Neural cell (in vitro differentiated cells): ENCODE data around the gene NCKAP5. TPM values are rescaled to one million over a fixed set of nuclear protein-coding genes. Genes with fewer than 3 reads are reported as not detected.

Experiments used
- H2AFZ ChIP-seq: fragments of 200-600, 300-800 bp; sonication (generic), shearing (Covaris generic); 2 replicates; pipeline ENCODE4 v1.6.0; 2014; ENCODE audit warnings: low read depth, mild to moderate bottlenecking, antibody characterized with exemption, low read length, moderate library complexity
- H3F3A ChIP-seq: fragments of 200-600 bp; shearing (Covaris generic); 2 replicates; pipeline ENCODE4 v1.6.1; 2016; ENCODE audit warnings: mild to moderate bottlenecking, moderate library complexity, mixed read lengths, antibody characterized with exemption, low read length; ENCODE audit not compliant: insufficient read depth, poor library complexity, severe bottlenecking
- H3K27ac ChIP-seq: fragments of 200-600, 300-800 bp; sonication (generic), shearing (Covaris generic); 2 replicates; pipeline ENCODE4 v1.5.1; 2014; ENCODE audit warnings: mild to moderate bottlenecking, low read length, moderate library complexity
- H3K27me3 ChIP-seq: fragments of 300-800, 200-600 bp; sonication (generic), shearing (Covaris generic); 2 replicates; pipeline ENCODE4 v1.6.0; 2014; ENCODE audit warnings: mild to moderate bottlenecking, low read depth, low read length, moderate library complexity; ENCODE audit not compliant: insufficient read depth
- H3K36me3 ChIP-seq: fragments of 300-800, 200-600 bp; sonication (generic), shearing (Covaris generic); 2 replicates; pipeline ENCODE4 v1.5.1; 2014; ENCODE audit warnings: mild to moderate bottlenecking, antibody characterized with exemption, low read length, moderate library complexity; ENCODE audit not compliant: insufficient read depth
- H3K4me2 ChIP-seq: fragments of 300-800, 200-600 bp; sonication (generic), shearing (Covaris generic); 2 replicates; pipeline ENCODE4 v1.6.0; 2014; ENCODE audit warnings: mild to moderate bottlenecking, low read length
- H3K4me3 ChIP-seq: fragments of 300-800, 200-600 bp; sonication (generic), shearing (Covaris generic); 2 replicates; pipeline ENCODE4 v1.5.1; 2014; ENCODE audit warnings: mild to moderate bottlenecking, low read length, moderate library complexity
- H3K79me2 ChIP-seq: fragments of 200-600 bp; shearing (Covaris generic); replicated peaks from 2 replicates; pipeline ENCODE4 v1.6.0; 2014; ENCODE audit warnings: mild to moderate bottlenecking, low read length, moderate library complexity; ENCODE audit not compliant: insufficient read depth
- H3K9ac ChIP-seq: fragments of 300-800, 200-600 bp; sonication (generic), shearing (Covaris generic); 2 replicates; pipeline ENCODE4 v1.6.1; 2016; ENCODE audit warnings: mild to moderate bottlenecking, low read length, mixed read lengths
- H3K9me2 ChIP-seq: fragments of 200-600 bp; shearing (Covaris generic); 2 replicates; pipeline ENCODE4 v1.6.1; 2016; ENCODE audit warnings: mild to moderate bottlenecking, low read length, mixed read lengths; ENCODE audit not compliant: insufficient read depth
- H3K9me3 ChIP-seq: fragments of 200-600, 300-800 bp; sonication (generic), shearing (Covaris generic); 2 replicates; pipeline ENCODE4 v1.6.1; 2016; ENCODE audit warnings: mild to moderate bottlenecking, mixed run types, low read length, moderate library complexity, mixed read lengths
- H4K20me1 ChIP-seq: fragments of 200-600 bp; shearing (Covaris generic); 2 replicates; pipeline ENCODE4 v1.6.1; 2016; ENCODE audit warnings: mild to moderate bottlenecking, mixed run types; ENCODE audit not compliant: insufficient read depth
- EP300 ChIP-seq: fragments of 450-650 bp; conservative IDR thresholded peaks from 2 replicates; pipeline ENCODE4 v1.6.1; 2014; ENCODE audit warnings: antibody characterized with exemption, mild to moderate bottlenecking, moderate library complexity; ENCODE audit not compliant: poor library complexity, severe bottlenecking
- EZH2 ChIP-seq: fragments of 200-600, 300-800 bp; shearing (Covaris generic), sonication (generic); IDR thresholded peaks from 2 replicates; pipeline ENCODE4 v1.6.1; 2014; ENCODE audit warnings: antibody characterized with exemption, low read length, borderline replicate concordance, mild to moderate bottlenecking; ENCODE audit not compliant: insufficient read depth, poor library complexity, severe bottlenecking
- MXI1 ChIP-seq: fragments of 450-650 bp; conservative IDR thresholded peaks from 2 replicates; pipeline ENCODE4 v1.6.1; 2014; ENCODE audit warnings: antibody characterized with exemption, mild to moderate bottlenecking; ENCODE audit not compliant: poor library complexity, severe bottlenecking
- POLR2AphosphoS5 ChIP-seq: IDR thresholded peaks from 2 replicates; pipeline ENCODE4 v1.6.1; 2012
- RAD21 ChIP-seq: fragments of 450-650 bp; conservative IDR thresholded peaks from 2 replicates; pipeline ENCODE4 v1.6.1; 2014; ENCODE audit warnings: antibody characterized with exemption, mild to moderate bottlenecking, moderate library complexity
- SMC3 ChIP-seq: fragments of 450-650 bp; conservative IDR thresholded peaks from 2 replicates; pipeline ENCODE4 v1.6.1; 2014; ENCODE audit warnings: antibody characterized with exemption, mild to moderate bottlenecking, moderate library complexity; ENCODE audit not compliant: poor library complexity
- TAF1 ChIP-seq: IDR thresholded peaks from 2 replicates; pipeline ENCODE4 v1.6.1; 2012; ENCODE audit warnings: low read depth
- polyA plus RNA-seq: library from polyadenylated mRNA; depleted of rRNA; stranded (reverse); fragments of >200 nt; gene quantifications from 2 replicates; pipeline ENCODE4 v1.2.3, GENCODE V29; 2014
- TF ChIP-seq, protein P1 (sequence below): IDR thresholded peaks from 2 replicates; pipeline ENCODE4 v1.6.1; 2012; ENCODE audit warnings: borderline replicate concordance
- TF ChIP-seq, protein P2 (sequence below): fragments of 450-650 bp; IDR thresholded peaks from 2 replicates; pipeline ENCODE4 v1.5.1; 2014; ENCODE audit warnings: antibody characterized with exemption, mild to moderate bottlenecking, moderate library complexity; ENCODE audit not compliant: poor library complexity, severe bottlenecking

The NCKAP5 gene
- polyA plus RNA-seq, 1 donor from 2014 or later: 2.4 TPM

DNA sequence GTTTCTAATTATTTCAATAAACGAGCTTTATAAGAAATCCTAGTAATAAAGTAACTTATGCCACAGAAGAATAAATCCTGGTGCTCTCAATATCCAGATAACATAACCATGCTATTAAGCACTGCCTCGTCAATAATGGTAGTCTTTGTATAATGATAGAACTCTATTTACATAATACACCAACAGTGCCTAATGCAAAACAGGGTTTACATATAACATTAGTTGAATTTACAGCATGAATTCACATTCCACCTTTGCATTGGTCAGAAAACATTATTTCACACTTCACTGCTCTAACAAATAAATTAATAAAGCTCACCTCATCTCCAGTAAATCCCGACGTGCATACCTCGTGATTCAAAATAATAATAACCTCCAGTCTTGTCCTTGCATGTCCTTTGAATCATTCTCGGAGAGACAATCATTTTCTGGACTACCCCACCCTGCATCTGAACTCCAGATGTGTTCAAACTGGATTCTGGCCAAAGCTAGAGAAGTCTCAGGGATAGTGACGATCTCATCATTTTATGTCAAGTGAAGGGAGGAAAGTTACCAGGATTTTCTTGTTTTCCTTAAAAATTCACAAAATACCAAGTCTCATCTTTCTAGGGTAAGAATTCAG lies 189.2 kb downstream of the NCKAP5 start:
- no peaks in the 10 kb centered on the region for H3K36me3 ChIP-seq
- H3F3A ChIP-seq: no peaks in the 10 kb centered on the region
- H3K9ac ChIP-seq: no peak overlapping the region
- TF ChIP-seq POLR2AphosphoS5 (no peak), MXI1 (no peak), EZH2 (no peak), RAD21 (no peak)
- H3K9me2 ChIP-seq: no peaks in the 10 kb centered on the region
- H3K27ac ChIP-seq: no peak overlapping the region
- no peaks in the 10 kb centered on the region for H3K27me3 ChIP-seq
- H4K20me1 ChIP-seq: no peaks in the 10 kb centered on the region
- no peak overlapping the region for H2AFZ ChIP-seq
- no peaks in the 10 kb centered on the region for H3K9me3 ChIP-seq
- H3K4me2 ChIP-seq: no peak overlapping the region
- no peak overlapping the region for H3K4me3 ChIP-seq
- H3K79me2 ChIP-seq: no peaks in the 10 kb centered on the region

DNA sequence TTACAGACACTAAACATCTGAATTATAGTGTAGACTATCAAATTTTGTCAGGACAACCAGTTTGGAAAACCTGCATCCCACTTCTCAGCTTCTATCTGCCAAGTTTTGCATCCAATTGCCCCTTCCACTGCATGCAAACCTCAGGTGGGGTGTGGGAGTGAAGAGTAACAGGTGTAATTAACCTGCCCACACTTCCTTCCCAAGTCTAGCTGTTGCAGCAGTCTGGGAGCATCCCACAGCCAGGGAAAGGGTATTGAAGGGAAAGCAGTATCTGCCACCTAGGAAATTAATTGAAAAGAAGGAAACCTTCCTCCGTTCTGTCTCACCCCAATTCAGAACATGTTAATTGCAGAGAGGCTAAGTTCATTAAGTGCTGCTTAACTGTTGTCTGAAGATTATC lies 189.9 kb downstream of the NCKAP5 start:
- no peak overlapping the region for H3K4me3 ChIP-seq
- TF ChIP-seq RAD21: no peak
- no peak for TF ChIP-seq POLR2AphosphoS5
- TF ChIP-seq SMC3: no peak
- no peak for TF ChIP-seq MXI1
- TF ChIP-seq, protein P1, sequence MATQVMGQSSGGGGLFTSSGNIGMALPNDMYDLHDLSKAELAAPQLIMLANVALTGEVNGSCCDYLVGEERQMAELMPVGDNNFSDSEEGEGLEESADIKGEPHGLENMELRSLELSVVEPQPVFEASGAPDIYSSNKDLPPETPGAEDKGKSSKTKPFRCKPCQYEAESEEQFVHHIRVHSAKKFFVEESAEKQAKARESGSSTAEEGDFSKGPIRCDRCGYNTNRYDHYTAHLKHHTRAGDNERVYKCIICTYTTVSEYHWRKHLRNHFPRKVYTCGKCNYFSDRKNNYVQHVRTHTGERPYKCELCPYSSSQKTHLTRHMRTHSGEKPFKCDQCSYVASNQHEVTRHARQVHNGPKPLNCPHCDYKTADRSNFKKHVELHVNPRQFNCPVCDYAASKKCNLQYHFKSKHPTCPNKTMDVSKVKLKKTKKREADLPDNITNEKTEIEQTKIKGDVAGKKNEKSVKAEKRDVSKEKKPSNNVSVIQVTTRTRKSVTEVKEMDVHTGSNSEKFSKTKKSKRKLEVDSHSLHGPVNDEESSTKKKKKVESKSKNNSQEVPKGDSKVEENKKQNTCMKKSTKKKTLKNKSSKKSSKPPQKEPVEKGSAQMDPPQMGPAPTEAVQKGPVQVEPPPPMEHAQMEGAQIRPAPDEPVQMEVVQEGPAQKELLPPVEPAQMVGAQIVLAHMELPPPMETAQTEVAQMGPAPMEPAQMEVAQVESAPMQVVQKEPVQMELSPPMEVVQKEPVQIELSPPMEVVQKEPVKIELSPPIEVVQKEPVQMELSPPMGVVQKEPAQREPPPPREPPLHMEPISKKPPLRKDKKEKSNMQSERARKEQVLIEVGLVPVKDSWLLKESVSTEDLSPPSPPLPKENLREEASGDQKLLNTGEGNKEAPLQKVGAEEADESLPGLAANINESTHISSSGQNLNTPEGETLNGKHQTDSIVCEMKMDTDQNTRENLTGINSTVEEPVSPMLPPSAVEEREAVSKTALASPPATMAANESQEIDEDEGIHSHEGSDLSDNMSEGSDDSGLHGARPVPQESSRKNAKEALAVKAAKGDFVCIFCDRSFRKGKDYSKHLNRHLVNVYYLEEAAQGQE: no peak
- TF ChIP-seq, protein P2, sequence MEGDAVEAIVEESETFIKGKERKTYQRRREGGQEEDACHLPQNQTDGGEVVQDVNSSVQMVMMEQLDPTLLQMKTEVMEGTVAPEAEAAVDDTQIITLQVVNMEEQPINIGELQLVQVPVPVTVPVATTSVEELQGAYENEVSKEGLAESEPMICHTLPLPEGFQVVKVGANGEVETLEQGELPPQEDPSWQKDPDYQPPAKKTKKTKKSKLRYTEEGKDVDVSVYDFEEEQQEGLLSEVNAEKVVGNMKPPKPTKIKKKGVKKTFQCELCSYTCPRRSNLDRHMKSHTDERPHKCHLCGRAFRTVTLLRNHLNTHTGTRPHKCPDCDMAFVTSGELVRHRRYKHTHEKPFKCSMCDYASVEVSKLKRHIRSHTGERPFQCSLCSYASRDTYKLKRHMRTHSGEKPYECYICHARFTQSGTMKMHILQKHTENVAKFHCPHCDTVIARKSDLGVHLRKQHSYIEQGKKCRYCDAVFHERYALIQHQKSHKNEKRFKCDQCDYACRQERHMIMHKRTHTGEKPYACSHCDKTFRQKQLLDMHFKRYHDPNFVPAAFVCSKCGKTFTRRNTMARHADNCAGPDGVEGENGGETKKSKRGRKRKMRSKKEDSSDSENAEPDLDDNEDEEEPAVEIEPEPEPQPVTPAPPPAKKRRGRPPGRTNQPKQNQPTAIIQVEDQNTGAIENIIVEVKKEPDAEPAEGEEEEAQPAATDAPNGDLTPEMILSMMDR: no peak
- TF ChIP-seq EZH2: no peak
- no peak for TF ChIP-seq TAF1
- TF ChIP-seq EP300: no peak
- H3K36me3 ChIP-seq: no peaks in the 10 kb centered on the region

More for the DNA sequence above, 189.9 kb downstream of the NCKAP5 start:
- Histone ChIP-seq H2AFZ (no peak overlapping the region), H3K9me2 (no peaks in the 10 kb centered on the region), H3K4me2 (no peak overlapping the region), H3K9me3 (no peaks in the 10 kb centered on the region), H4K20me1 (no peaks in the 10 kb centered on the region), H3K9ac (no peak overlapping the region), H3K27ac (no peak overlapping the region), H3F3A (no peaks in the 10 kb centered on the region), H3K27me3 (no peaks in the 10 kb centered on the region), H3K79me2 (no peaks in the 10 kb centered on the region)
